Measurements from ENCODE around the gene HDAC4.

HDAC4 gene

DNA sequence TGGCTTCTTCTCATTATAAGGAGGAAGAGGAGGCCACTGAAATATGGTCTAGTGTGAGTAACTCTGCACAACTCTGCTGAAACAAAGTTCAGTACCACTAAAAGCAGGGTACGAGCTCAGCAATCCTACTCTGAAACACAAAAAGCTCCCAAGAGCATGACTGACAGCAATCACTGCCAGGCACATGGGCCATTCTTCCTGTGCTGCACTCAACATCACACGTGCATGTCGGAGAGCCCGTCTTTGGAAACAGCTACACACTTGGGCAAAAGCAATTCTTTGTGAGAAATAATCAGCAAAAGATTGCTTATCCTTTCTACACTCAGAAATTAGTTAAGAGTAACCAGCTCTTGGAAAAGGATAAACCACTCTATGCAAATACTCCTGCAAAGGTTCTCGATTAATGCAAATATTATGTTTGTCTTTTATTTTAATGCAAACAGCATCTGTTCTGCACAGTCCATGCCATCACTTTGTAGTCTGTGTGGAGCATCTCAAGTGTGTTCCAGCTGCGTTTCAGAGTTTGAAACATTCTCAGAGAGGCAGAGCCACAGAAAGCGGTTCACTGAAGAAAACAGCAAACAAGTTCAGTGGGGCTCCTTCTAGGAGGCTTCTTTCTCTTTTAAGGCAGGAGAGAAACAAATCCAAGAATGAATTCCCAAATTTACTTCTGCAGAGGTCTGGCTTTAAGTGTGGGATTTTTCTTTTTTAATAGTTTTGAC is 145.0 kb downstream of the HDAC4 start:
- no peak for DNase-seq (ENCODE audit: low read depth, low spot score)

GRCh38 chr2:239255218-239255617 is 145.6 kb downstream of the HDAC4 start:
- DNase-seq (ENCODE audit: low read depth, low spot score): no peak

GRCh38 chr2:239253701-239254436 is 147.0 kb downstream of the HDAC4 start:
- DNase-seq (ENCODE audit: low read depth, low spot score): no peak

GRCh38 chr2:239253264-239253663 is 147.6 kb downstream of the HDAC4 start:
- no peak for DNase-seq (ENCODE audit: low read depth, low spot score)

GRCh38 chr2:239252801-239253200 is 148.0 kb downstream of the HDAC4 start:
- DNase-seq (ENCODE audit: low read depth, low spot score): no peak

DNA sequence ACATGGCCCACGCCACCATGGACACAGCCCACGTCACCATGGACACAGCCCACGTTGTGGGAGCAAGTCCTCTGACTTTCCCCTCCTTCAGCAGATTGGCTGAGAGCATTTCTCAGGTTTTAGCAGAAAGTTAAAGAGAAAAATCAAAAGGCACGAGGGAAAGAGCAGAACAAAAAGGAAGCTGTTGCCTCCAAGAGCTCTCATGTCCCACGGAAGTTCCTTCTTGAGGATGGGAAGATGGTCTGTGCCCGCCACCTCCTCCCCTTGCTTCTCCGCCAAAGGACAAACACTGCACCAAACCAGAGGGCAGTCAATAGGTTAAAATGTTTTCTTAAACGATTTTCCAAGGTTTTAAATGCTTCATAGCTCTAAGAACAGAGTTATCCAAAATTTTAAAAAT is 148.4 kb downstream of the HDAC4 start:
- no peak for DNase-seq (ENCODE audit: low read depth, low spot score)

GRCh38 chr2:239251971-239252370 is 148.8 kb downstream of the HDAC4 start:
- DNase-seq (ENCODE audit: low read depth, low spot score): no peak

GRCh38 chr2:239250216-239251081 is 150.4 kb downstream of the HDAC4 start:
- DNase-seq (ENCODE audit: low read depth, low spot score): no peak

DNA sequence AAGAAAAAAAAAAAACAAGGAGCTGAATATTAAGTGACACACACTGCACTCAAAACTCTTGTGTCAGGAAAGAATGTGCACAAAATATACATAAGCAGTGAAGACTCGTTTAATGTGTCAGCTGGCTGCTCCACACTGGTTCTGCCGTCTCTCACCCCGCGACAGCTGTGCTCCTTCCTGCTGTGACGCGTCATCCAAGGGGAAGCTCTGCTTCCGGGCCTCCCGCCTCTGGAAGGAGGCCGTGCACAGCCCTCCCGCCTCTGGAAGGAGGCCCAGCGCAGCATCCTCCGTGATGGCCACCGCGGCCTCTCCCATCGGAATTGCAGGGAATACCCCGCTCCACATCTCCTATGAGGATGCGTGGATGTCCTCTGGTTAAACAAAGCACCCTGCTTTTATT is 151.0 kb downstream of the HDAC4 start:
- no peak for DNase-seq (ENCODE audit: low read depth, low spot score)

DNA sequence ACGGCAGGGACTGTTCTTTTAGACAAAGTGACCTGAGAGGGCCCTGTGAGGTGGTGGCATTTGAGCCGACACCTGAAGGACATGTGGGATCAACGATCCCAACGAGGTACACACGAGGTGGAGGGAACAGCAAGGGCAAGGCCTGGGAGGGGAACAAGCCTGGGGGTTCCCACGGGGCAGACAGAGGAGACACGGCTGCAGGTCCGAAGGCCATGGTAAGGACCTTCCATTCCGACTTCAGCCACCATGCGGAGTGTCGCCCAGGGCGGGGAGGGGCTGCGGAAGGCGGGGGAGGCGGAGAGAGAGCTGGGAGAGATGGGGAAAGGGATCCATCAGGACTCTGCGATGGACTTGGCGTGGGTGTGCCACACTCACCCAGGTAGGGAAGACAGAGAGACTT is 151.8 kb downstream of the HDAC4 start:
- DNase-seq (ENCODE audit: low read depth, low spot score): no peak

DNA sequence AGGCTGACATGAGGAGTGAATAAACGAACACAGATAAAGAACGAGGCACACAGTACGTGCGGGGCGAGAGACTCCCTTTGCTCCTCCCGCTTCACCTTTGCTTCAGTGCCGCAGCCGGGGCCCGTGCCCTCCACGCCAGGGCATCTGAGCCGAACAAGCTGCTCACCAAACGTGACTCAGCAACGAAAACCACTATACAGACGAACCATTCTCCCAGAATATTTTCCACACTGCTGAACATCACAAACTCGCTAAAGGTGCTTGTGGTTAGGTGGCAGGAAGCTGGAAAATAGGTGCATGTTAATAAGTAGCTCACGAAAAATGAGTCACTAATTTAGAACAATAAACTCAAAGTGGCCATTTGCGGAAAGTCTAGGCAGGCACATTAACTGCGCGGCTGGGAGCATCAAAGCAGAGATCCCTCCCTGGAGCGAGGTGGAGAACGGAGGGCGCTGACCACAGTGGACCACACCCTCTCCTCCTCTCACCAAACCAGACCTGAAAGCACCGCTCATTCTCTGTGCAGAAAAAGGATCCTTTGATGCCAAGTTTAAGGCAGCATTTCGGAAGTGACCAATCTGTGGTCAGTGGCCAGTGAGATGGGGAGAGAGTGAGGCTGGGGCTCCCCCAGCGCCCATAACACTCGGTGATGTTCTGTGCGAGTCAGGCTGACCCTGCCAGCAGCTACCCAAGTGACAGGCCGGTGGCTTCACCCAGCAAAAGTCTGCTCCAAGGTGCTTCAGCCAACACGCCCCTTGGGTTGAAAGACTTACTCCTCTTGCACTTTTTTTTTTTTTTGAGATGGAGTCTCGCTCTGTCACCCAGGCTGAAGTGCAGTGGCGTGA is 153.2 kb downstream of the HDAC4 start:
- no peak for DNase-seq (ENCODE audit: low read depth, low spot score)

- no peak for DNase-seq (ENCODE audit: low read depth, low spot score)
Measured at GRCh38 chr2:239246723-239247122, 154.1 kb downstream of the HDAC4 start.

DNA sequence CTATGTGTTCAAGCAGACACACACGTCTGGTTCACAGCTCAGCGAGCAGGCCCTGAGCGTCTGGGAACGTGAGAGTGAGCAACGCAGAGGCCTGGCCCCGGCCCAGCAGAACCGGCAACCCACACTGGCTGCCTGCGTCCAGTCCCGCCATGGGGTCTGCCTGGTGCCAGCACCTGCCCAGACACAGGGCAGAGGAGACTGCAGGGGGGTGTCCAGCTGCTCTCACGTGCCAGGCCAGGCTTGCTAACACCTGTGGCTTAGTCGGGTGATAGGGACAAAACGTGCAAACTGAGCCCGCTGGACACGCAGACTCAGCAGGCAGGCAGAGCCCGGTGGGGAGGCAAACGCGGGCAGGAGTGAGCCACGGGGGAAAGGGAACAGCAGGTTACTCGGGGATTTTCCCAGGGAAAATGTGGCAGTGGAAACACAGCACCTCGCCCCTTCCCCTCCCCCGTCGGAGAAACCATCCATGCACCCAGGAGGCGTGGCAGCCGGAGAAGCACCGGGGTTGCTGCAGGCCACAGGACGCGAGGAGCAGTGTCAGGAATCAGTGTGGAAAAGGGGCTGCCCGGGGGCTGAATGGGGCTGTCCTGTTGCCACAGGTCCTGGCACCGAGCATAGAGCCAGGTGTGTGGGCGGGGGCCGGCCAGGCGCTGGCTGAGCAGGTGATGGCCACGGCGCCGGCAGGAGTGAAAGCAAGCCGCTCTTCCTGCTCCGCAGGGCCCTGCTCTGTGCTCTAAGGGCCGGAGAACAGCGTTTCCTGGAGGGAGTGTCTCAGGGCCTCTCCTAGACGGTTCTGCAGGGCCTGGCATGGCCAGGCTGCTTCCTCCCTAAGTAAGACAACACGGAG is 154.7 kb downstream of the HDAC4 start:
- no peak for DNase-seq (ENCODE audit: low read depth, low spot score)

DNA sequence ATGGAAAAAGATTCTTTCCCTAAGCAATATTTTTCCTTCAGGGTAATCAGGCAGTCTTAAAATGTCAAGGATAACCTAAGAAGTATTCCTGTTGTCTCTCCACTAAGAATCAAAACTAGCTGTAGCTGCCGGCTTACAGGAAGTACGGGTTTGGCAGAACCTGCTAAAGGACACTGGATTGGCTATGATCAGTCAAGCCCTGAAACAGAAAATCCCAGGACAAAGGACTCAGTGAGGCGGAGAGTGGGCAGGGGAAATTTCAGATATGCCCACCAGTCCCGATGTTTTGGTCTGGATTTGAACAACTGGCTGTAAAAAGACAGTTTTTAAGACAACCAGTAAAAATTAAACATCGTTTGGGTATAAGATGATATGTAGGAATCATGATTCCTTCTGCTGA is 155.7 kb downstream of the HDAC4 start:
- DNase-seq (ENCODE audit: low read depth, low spot score): no peak

DNA sequence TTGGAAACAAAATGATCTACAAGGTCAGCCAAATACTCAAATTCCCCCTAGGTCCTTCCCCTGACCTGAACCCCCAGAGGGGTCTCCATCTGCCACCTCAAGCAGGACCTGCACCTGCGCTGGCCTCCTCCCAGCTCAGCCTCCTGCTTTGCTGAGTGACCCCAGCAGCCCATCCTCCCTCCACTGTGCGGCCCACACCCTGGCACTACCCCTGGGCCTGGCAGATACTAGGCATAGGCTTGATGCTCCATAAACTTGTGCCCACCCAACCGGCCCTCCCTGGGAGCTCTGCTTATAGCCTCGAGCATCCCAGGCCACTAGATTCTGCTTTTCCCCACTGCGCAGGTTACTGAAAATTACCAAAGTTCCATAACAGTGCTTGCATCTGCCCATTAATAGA is 156.2 kb downstream of the HDAC4 start:
- DNase-seq (ENCODE audit: low read depth, low spot score): no peak

GRCh38 chr2:239241431-239241960 is 159.3 kb downstream of the HDAC4 start:
- DNase-seq (ENCODE audit: low read depth, low spot score): no peak

DNA sequence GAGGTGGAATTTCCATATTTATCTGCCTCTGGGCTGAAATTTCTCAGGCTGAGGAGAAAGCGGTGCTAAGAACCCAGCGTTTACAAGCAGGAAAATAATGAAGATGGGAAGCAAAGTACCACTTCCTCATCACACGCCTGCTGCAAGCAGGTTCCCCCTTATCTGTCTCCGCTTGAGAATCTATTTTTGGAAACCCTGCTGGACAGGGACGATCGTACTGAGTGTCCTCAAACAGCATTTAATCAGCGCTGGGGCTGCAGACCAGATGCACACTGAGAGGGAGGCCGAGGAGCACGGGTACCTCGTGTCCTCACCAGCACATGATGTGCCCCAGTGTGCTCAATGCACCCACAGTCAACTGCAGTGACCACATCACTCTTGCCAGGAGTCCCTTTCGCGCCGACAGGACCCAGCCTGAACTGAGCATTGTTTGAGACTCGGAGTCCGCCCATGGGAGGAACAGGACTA is 160.4 kb downstream of the HDAC4 start:
- DNase-seq (ENCODE audit: low read depth, low spot score): no peak

- DNase-seq (ENCODE audit: low read depth, low spot score): no peak
Measured at GRCh38 chr2:239239607-239240413, 161.0 kb downstream of the HDAC4 start.
